PC-9 (cell line): ENCODE results near the gene AVEN. TPM values are rescaled to one million over a fixed set of nuclear protein-coding genes. Genes with fewer than 3 reads are reported as not detected.
"Not testable (repeated sequence)": the region's sequence is repeated elsewhere in the genome, so short reads cannot be mapped to it uniquely, and the experiment has no call there.

Experiments
- BruUV-seq: library from RNA; stranded (reverse); fragments of 400-500 nt; replicated peaks from 2 replicates; lab custom pipeline; 2021; lab: Mats Ljungman, UMichigan
- CTCF ChIA-PET: fragments of 300-600 bp; sonication (Branson Sonifier 250); formaldehyde crosslinking; loops from one replicate; lab custom pipeline; 2022; ENCODE audit warnings: antibody characterized with exemption; lab: Charles Lee
- POLR2A ChIA-PET: fragments of 300-600 bp; sonication (Branson Sonifier 250); formaldehyde crosslinking; loops from one replicate; lab custom pipeline; 2022; ENCODE audit warnings: antibody characterized with exemption; ENCODE audit not compliant: unreplicated experiment; lab: Charles Lee
- DNase-seq, 2 experiments: peaks; one replicate each; pipeline versions ENCODE4 v3.0.0 to v3.0.0-alpha.2; 2015 to 2022; ENCODE audit warnings: mixed read lengths in 1 of 2
- H2AFZ ChIP-seq: fragments of 200-600 bp; sonication (generic); 2 replicates; pipeline ENCODE4 v1.8.1; 2017; ENCODE audit warnings: antibody characterized with exemption
- H3F3A ChIP-seq: fragments of 200-600 bp; sonication (generic); 2 replicates; pipeline ENCODE4 v1.8.1; 2017; ENCODE audit warnings: antibody characterized with exemption, mild to moderate bottlenecking, low read depth; ENCODE audit not compliant: insufficient read depth
- H3K27ac ChIP-seq: fragments of 200-600 bp; sonication (generic); 2 replicates; pipeline ENCODE4 v1.6.1; 2016; ENCODE audit warnings: mixed run types
- H3K27me3 ChIP-seq: fragments of 200-600 bp; sonication (generic); 2 replicates; pipeline ENCODE4 v1.6.1; 2016; ENCODE audit warnings: low read depth, mixed run types; ENCODE audit not compliant: insufficient read depth
- H3K36me3 ChIP-seq: fragments of 200-600 bp; sonication (generic); 2 replicates; pipeline ENCODE4 v1.6.1; 2016; ENCODE audit warnings: low read depth, mixed run types
- H3K4me1 ChIP-seq: fragments of 200-600 bp; sonication (generic); replicated peaks from 2 replicates; pipeline ENCODE4 v1.6.1; 2016; ENCODE audit warnings: mixed run types; ENCODE audit not compliant: insufficient read depth
- H3K4me2 ChIP-seq: fragments of 200-600 bp; sonication (generic); 2 replicates; pipeline ENCODE4 v1.6.1; 2017; ENCODE audit warnings: mixed run types
- H3K4me3 ChIP-seq: fragments of 200-600 bp; sonication (generic); 2 replicates; pipeline ENCODE4 v1.6.1; 2016; ENCODE audit warnings: mixed run types
- H3K79me2 ChIP-seq: fragments of 200-600 bp; sonication (generic); 2 replicates; pipeline ENCODE4 v1.6.1; 2017; ENCODE audit warnings: low read depth, mixed run types
- H3K9me2 ChIP-seq: fragments of 200-600 bp; sonication (generic); 2 replicates; pipeline ENCODE4 v1.8.1; 2017; ENCODE audit warnings: mild to moderate bottlenecking; ENCODE audit not compliant: insufficient read depth
- H3K9me3 ChIP-seq: fragments of 200-600 bp; sonication (generic); 2 replicates; pipeline ENCODE4 v1.8.1; 2016; ENCODE audit warnings: low read depth; ENCODE audit not compliant: insufficient read depth
- H4K20me1 ChIP-seq: fragments of 200-600 bp; sonication (generic); 2 replicates; pipeline ENCODE4 v1.8.1; 2017; ENCODE audit not compliant: insufficient read depth
- CTCF ChIP-seq: fragments of 200-600 bp; sonication (generic); conservative IDR thresholded peaks from 2 replicates; pipeline ENCODE4 v1.6.1; 2017; ENCODE audit warnings: mixed run types, antibody characterized with exemption, mild to moderate bottlenecking, moderate library complexity
- EZH2 ChIP-seq: fragments of 200-600 bp; sonication (generic); IDR thresholded peaks from 2 replicates; pipeline ENCODE4 v1.8.0; 2017; ENCODE audit warnings: antibody characterized with exemption, low read depth
- intact Hi-C: fragments of 100-400 bp; cut with micrococcal nuclease; formaldehyde crosslinking; loops from one replicate; pipeline ENCODE4 v1.10.0; 2022; ENCODE audit not compliant: unreplicated experiment
- total RNA-seq: library from RNA; stranded (reverse); gene quantifications from 2 replicates; pipeline ENCODE4 v1.2.3, GENCODE V29; 2021

The AVEN gene
- total RNA-seq, 1 experiment from 2014 or later: 8.7 TPM

GRCh38 chr15:34006381-34006780 lies 32.6 kb downstream of the AVEN start:
- Histone ChIP-seq H3K27ac (no peak overlapping the region), H3K27me3 (no peaks in the 10 kb centered on the region), H3K4me3 (no peak overlapping the region), H3K4me1 (no peaks in the 10 kb centered on the region), H3K9me3 (no peaks in the 10 kb centered on the region), H3K36me3 (no peaks in the 10 kb centered on the region), H3K79me2 (no peaks in the 10 kb centered on the region), H4K20me1 (no peaks in the 10 kb centered on the region), H3K9me2 (no peaks in the 10 kb centered on the region), H2AFZ (no peak overlapping the region), H3F3A (no peaks in the 10 kb centered on the region), H3K4me2 (no peak overlapping the region)
- POLR2A ChIA-PET: no interaction called here
- intact Hi-C loops: no loop called here
- CTCF ChIA-PET: no interaction called here
- BruUV-seq: no TSS peak
- TF ChIP-seq EZH2: no peak
- no peak for TF ChIP-seq CTCF
- DNase-seq: no peak

GRCh38 chr15:34001536-34001935 lies 37.5 kb downstream of the AVEN start:
- no TSS peak for BruUV-seq
- Histone ChIP-seq H3K9me3 (no peaks in the 10 kb centered on the region), H3F3A (no peaks in the 10 kb centered on the region), H3K4me3 (no peak overlapping the region), H4K20me1 (no peaks in the 10 kb centered on the region), H3K79me2 (no peaks in the 10 kb centered on the region), H3K27me3 (no peaks in the 10 kb centered on the region), H3K9me2 (no peaks in the 10 kb centered on the region), H3K36me3 (no peaks in the 10 kb centered on the region), H3K4me2 (no peak overlapping the region), H3K27ac (no peak overlapping the region), H3K4me1 (no peaks in the 10 kb centered on the region), H2AFZ (no peak overlapping the region)
- CTCF ChIA-PET: no interaction called here
- DNase-seq: no peak
- TF ChIP-seq EZH2: no peak
- TF ChIP-seq CTCF: no peak
- POLR2A ChIA-PET: no interaction called here
- intact Hi-C loops: no loop called here

- DNase-seq, H3K9me3 ChIP-seq, intact Hi-C loops, POLR2A ChIA-PET, H3K4me2 ChIP-seq, H3K4me3 ChIP-seq, H3K79me2 ChIP-seq, H3K4me1 ChIP-seq, H3F3A ChIP-seq, H3K27me3 ChIP-seq, H3K9me2 ChIP-seq, H2AFZ ChIP-seq, H4K20me1 ChIP-seq, H3K27ac ChIP-seq, H3K36me3 ChIP-seq, BruUV-seq: not testable (repeated sequence)
- CTCF ChIA-PET: interaction anchor here (0.6 kb wide), 1 partner anchor 26 kb away, joined by 6 read pairs; no protein-coding TSS in a partner anchor
Measured at GRCh38 chr15:33995666-33996065, 43.3 kb downstream of the AVEN start.
